SJSA1 (cell line): ENCODE data around the gene DYNC1I1. TPM values are rescaled to one million over a fixed set of nuclear protein-coding genes. Genes with fewer than 3 reads are reported as not detected.

Experiments used
- DNase-seq, 2 experiments: peaks; one replicate each; pipeline ENCODE4 v3.0.0-alpha.2; 2015 to 2020; ENCODE audit warnings: low spot score in 2 of 2, low read depth in 1 of 2
- H3K27ac ChIP-seq: fragments of 250-450 bp; sonication (Bioruptor Pico); 2 replicates; pipeline ENCODE4 v1.5.1; 2020; ENCODE audit warnings: mild to moderate bottlenecking, moderate library complexity
- H3K27me3 ChIP-seq: fragments of 250-450 bp; sonication (Bioruptor Pico); replicated peaks from 2 replicates; pipeline ENCODE4 v1.5.1; 2020; ENCODE audit warnings: mild to moderate bottlenecking, moderate library complexity
- H3K36me3 ChIP-seq: fragments of 250-450 bp; sonication (Bioruptor Pico); 2 replicates; pipeline ENCODE4 v1.5.1; 2020; ENCODE audit warnings: mild to moderate bottlenecking
- H3K4me1 ChIP-seq: fragments of 250-450 bp; sonication (Bioruptor Pico); replicated peaks from 2 replicates; pipeline ENCODE4 v1.6.1; 2021; ENCODE audit warnings: mild to moderate bottlenecking
- H3K4me3 ChIP-seq: fragments of 250-450 bp; sonication (Bioruptor Pico); 2 replicates; pipeline ENCODE4 v1.5.1; 2020; ENCODE audit warnings: mild to moderate bottlenecking
- H3K9me3 ChIP-seq: fragments of 250-450 bp; sonication (Bioruptor Pico); replicated peaks from 2 replicates; pipeline ENCODE4 v1.5.1; 2020; ENCODE audit warnings: mild to moderate bottlenecking
- total RNA-seq: library from RNA; depleted of rRNA; stranded (reverse); fragments of >200 nt; shearing (Covaris generic); gene quantifications from 2 replicates; pipeline ENCODE4 v1.2.3, GENCODE V29; 2014

DYNC1I1 gene
- total RNA-seq, 1 experiment from 2014 or later, result 6.2 TPM

GRCh38 chr7:95804052-95804451, 31.7 kb downstream of the DYNC1I1 start:
- H3K27me3 ChIP-seq, result no peaks in the 10 kb centered on the region
- H3K36me3 ChIP-seq, result no peaks in the 10 kb centered on the region
- no peak overlapping the region for H3K4me3 ChIP-seq
- no peak for DNase-seq
- H3K27ac ChIP-seq, result no peak overlapping the region
- no peaks in the 10 kb centered on the region for H3K9me3 ChIP-seq
- no peaks in the 10 kb centered on the region for H3K4me1 ChIP-seq

GRCh38 chr7:95805909-95806308, 33.6 kb downstream of the DYNC1I1 start:
- Histone ChIP-seq H3K4me1 (no peaks in the 10 kb centered on the region), H3K27ac (no peak overlapping the region), H3K36me3 (no peaks in the 10 kb centered on the region), H3K4me3 (no peak overlapping the region), H3K27me3 (no peaks in the 10 kb centered on the region), H3K9me3 (no peaks in the 10 kb centered on the region)
- DNase-seq, result no peak

DNA sequence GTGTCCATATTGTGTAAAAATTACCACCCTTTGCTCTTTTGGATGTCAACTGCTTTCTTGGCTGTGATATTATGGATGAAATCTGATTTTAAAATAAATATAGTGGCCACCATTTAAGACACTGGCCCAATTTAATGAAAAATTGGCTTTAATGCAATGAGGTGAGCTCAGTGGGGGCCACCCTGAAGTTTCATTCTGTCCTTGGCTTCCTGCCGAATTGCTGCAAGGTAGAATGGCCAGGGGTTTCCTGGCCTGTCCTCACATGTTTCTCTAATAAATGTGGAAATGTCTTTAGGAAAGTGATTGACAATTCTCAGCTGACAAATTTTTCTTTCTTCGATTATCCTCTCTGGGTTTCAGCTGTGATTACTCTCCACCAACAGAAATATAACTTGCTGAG, 36.0 kb downstream of the DYNC1I1 start:
- Histone ChIP-seq H3K27me3 (no peaks in the 10 kb centered on the region), H3K4me3 (no peak overlapping the region), H3K9me3 (no peaks in the 10 kb centered on the region), H3K27ac (no peak overlapping the region), H3K36me3 (no peaks in the 10 kb centered on the region), H3K4me1 (no peaks in the 10 kb centered on the region)
- DNase-seq, result no peak

DNA sequence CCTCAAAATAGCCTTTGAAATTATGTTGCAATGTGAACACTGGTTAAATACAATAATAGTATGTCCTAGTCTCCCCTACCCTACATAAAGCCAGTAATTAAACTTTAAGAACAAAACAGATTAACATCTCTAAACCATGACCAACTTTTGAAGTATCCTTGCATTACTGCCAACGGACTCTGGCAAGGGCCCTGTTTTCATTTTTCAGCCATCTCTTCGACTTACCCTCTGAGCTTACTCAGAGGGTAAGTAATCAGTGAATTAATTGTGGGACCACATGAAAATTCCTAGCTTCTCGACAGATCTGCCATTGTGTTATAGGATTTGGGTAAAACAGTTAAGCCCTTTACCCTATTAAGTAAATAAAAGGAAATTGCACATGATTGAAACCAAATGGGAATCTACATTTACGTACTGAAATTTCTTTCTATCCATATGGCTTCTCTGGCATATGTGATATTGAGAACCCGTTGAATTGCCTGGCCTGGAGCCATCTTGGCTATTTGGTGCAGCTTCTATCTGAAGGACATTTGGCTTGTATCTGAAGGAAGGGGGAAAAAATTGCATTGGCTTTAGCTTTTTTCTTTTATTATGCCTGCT, 39.6 kb downstream of the DYNC1I1 start:
- Histone ChIP-seq H3K27me3 (no peaks in the 10 kb centered on the region), H3K27ac (no peak overlapping the region), H3K4me3 (no peak overlapping the region), H3K36me3 (no peaks in the 10 kb centered on the region), H3K4me1 (no peaks in the 10 kb centered on the region), H3K9me3 (no peaks in the 10 kb centered on the region)
- no peak for DNase-seq

DNA sequence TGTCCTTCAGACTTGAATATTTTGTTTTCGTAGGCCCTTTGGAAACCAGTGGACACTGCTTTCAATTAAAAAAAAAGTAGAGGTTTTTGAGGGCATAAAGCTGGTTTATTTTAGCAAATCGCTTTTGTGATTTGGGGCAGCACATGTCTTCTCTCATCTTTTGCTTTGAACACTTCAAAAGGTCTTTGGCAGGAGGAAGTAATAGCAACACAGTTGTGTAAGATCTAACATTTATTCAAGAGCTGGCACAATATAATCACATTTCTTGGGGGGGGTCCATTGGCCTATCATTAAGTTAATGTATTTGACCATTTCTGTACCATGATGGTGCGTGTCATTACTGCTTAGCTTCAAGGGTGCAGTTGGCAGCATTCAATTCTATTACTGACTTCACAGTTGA, 42.4 kb downstream of the DYNC1I1 start:
- no peak for DNase-seq
- no peak overlapping the region for H3K4me3 ChIP-seq
- no peaks in the 10 kb centered on the region for H3K27me3 ChIP-seq
- H3K4me1 ChIP-seq, result no peaks in the 10 kb centered on the region
- no peaks in the 10 kb centered on the region for H3K9me3 ChIP-seq
- H3K27ac ChIP-seq, result no peak overlapping the region
- H3K36me3 ChIP-seq, result no peaks in the 10 kb centered on the region

DNA sequence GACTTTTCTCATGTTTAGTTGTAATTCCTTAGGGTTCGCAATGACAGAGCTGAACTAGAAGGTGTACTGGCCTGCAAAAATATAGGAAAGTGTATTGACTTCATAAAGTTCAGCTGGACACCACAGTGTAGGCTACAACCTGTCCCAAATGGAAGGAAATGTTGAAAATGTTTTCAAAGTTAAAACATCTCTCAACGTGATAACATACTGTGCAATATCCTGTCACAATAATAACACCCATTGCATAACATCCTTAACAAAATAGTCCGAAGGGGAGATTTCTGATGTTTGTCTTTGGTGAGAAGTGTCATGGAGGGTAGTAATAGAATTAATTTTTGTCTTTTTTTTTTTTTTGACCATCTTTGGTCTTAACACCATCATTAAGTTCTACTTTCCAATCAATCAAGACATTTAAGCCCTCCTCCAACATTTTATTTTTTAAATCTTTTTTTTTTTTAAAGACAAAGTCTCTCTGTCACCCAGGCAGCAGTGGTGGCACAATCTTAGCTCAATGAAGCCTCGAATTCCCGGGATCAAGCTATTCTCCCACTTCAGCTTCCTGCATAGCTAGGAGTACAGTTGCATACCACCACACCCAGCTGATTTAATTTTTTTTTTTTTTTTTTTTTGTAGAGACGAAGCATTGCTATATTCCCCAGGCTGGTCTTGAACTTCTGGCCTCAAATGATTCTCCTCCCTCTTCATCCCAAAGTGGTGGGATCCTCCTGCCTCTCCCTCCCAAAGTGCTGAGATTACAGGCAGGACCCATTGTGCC, 45.7 kb downstream of the DYNC1I1 start:
- Histone ChIP-seq H3K27me3 (no peaks in the 10 kb centered on the region), H3K36me3 (no peaks in the 10 kb centered on the region), H3K9me3 (no peaks in the 10 kb centered on the region), H3K4me3 (no peak overlapping the region), H3K27ac (no peak overlapping the region), H3K4me1 (no peaks in the 10 kb centered on the region)
- DNase-seq, result no peak

GRCh38 chr7:95820778-95821177, 48.4 kb downstream of the DYNC1I1 start:
- H3K36me3 ChIP-seq, result no peaks in the 10 kb centered on the region
- DNase-seq, result no peak
- H3K4me1 ChIP-seq, result no peaks in the 10 kb centered on the region
- H3K4me3 ChIP-seq, result no peak overlapping the region
- H3K27ac ChIP-seq, result no peak overlapping the region
- H3K9me3 ChIP-seq, result no peaks in the 10 kb centered on the region
- H3K27me3 ChIP-seq, result no peaks in the 10 kb centered on the region

GRCh38 chr7:95822717-95823116, 50.4 kb downstream of the DYNC1I1 start:
- Histone ChIP-seq H3K4me3 (no peak overlapping the region), H3K4me1 (no peaks in the 10 kb centered on the region), H3K9me3 (no peaks in the 10 kb centered on the region), H3K27ac (no peak overlapping the region), H3K36me3 (no peaks in the 10 kb centered on the region), H3K27me3 (no peaks in the 10 kb centered on the region)
- DNase-seq, result no peak

- Histone ChIP-seq H3K27ac (no peak overlapping the region), H3K27me3 (no peaks in the 10 kb centered on the region), H3K4me3 (no peak overlapping the region), H3K9me3 (no peaks in the 10 kb centered on the region), H3K36me3 (no peaks in the 10 kb centered on the region), H3K4me1 (peaks cover 12% of the 10 kb centered on the region)
- DNase-seq, result no peak
Observed at GRCh38 chr7:95824616-95825015, 52.3 kb downstream of the DYNC1I1 start.

DNA sequence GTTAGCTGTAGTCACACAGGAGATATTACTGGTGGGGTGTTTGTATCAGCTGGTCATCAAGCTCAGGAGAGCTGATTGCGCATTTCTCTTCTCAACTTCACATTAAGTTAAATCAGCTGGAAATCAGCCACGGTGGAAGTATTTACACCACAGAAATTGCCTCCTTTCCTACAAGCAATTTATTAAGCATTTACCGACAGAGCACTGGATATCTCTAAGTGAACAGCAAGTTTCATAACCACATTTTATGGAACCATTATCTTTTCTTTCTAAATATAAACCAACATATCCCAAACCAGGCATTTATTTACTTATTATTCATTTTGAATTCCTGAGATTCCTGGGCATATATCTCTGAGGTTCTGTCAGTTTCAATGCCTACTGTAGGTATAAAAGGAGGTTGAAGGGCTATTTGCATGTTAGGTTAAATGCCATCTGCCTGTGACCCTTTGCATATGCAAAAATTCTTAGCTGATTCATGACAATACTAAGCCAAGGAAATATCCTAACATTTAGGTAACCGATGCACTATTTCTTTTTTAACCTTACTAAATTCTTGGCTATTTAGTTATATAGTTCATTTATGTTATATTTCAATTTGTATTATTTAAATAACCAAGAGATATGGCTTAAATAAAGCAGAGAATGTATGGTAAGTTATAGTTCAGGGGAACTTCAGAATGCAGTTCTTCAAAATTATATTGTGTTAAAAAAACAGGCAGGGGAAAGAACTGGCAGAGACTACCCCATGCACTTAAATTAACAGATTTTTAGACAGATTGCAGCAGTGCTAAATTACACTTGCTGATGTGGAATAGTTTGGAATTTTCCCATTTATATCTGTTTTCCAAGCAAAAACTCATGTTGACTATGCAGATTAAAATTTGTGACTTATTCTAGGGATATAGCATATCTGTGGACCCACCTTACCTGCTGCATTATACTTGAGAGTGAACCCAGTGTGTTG, 56.8 kb downstream of the DYNC1I1 start:
- H3K4me3 ChIP-seq, result no peak overlapping the region
- peaks cover 16% of the 10 kb centered on the region for H3K4me1 ChIP-seq
- H3K27me3 ChIP-seq, result no peaks in the 10 kb centered on the region
- no peaks in the 10 kb centered on the region for H3K9me3 ChIP-seq
- H3K27ac ChIP-seq, result no peak overlapping the region
- H3K36me3 ChIP-seq, result no peaks in the 10 kb centered on the region
- peak in 1 of 2 experiments; percentile 12 for DNase-seq

GRCh38 chr7:95840953-95841950, 68.9 kb downstream of the DYNC1I1 start:
- Histone ChIP-seq H3K36me3 (no peaks in the 10 kb centered on the region), H3K4me1 (no peaks in the 10 kb centered on the region), H3K27me3 (no peaks in the 10 kb centered on the region), H3K9me3 (no peaks in the 10 kb centered on the region), H3K27ac (no peak overlapping the region), H3K4me3 (no peak overlapping the region)
- no peak for DNase-seq

GRCh38 chr7:95843286-95843685, 70.9 kb downstream of the DYNC1I1 start:
- Histone ChIP-seq H3K4me3 (no peak overlapping the region), H3K4me1 (no peaks in the 10 kb centered on the region), H3K27me3 (no peaks in the 10 kb centered on the region), H3K9me3 (no peaks in the 10 kb centered on the region), H3K27ac (no peak overlapping the region), H3K36me3 (no peaks in the 10 kb centered on the region)
- no peak for DNase-seq

DNA sequence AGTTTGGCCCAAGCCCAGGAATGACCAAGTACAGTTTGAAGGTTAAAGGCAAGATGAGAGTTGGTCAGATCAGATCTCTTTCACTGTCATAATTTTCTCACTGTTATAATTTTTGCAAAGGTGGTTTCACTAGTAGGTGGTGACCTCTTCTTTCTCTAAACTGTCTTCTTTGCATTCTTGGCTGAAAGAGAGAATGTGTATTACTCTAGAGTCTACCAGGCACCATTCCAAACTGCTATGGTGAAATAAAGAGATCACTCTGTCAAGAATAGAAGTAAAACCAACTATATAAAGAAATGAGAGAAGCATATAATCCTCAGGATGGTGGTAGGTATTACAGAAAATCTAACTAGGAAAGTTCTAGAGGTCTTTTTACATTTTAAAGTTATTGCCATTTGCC, 72.7 kb downstream of the DYNC1I1 start:
- no peak overlapping the region for H3K27ac ChIP-seq
- H3K9me3 ChIP-seq, result no peaks in the 10 kb centered on the region
- H3K27me3 ChIP-seq, result no peaks in the 10 kb centered on the region
- no peaks in the 10 kb centered on the region for H3K4me1 ChIP-seq
- no peak for DNase-seq
- H3K4me3 ChIP-seq, result no peak overlapping the region
- no peaks in the 10 kb centered on the region for H3K36me3 ChIP-seq
